ENCODE measurements around the gene FIP1L1. TPM values are rescaled to one million over a fixed set of nuclear protein-coding genes. Genes with fewer than 3 reads are reported as not detected.

The FIP1L1 gene
- total RNA-seq, 1 experiment from 2014 or later = 68.0 TPM

DNA sequence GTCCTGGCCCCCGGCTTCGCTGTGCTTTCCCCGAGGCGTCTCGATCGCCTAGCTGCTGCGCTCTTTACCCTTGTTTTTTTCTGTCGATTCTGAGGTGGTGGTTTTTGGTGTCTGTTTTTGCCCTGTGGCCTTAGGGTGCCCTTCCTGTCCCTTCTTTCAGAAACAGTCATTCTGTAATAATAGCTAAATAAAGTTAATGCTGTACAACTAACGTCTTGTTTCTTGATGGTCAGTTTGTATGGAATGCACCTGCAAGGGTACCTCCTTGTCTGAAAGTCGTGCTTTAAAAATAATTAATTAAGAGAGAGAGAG is 686 bp downstream of the FIP1L1 start:
- peak overlapping the region; percentile 95 to 99 for H3K4me3 Mint-ChIP-seq
- no peaks in the 10 kb centered on the region for H4K20me1 ChIP-seq (ENCODE audit: control insufficient read depth, insufficient read depth, insufficient read length)
- H3K27me3 ChIP-seq (ENCODE audit: insufficient read depth, low read length) = no peaks in the 10 kb centered on the region; the same call in 1 of the 2 replicates
- no peak overlapping the region for H4K5ac ChIP-seq (ENCODE audit: insufficient read length, low read depth, low read length)
- H3K4me1 ChIP-seq (ENCODE audit: insufficient read depth, low read length) = no peaks in the 10 kb centered on the region
- no peak overlapping the region for H2BK120ac ChIP-seq (ENCODE audit: low read depth, low read length, poor library complexity, severe bottlenecking)
- H4K91ac ChIP-seq (ENCODE audit: insufficient read length, low read depth, low read length) = no peak overlapping the region
- H3T11ph ChIP-seq (ENCODE audit: low read length) = no peak overlapping the region
- H2BK5ac ChIP-seq (ENCODE audit: insufficient read length, low read length) = no peak overlapping the region
- no peak overlapping the region for H3K27ac ChIP-seq (ENCODE audit: insufficient read length, low read depth, low read length)
- peaks cover 15 to 22% of the 10 kb centered on the region in 2 experiments for H3K4me1 Mint-ChIP-seq
- peaks cover 2% of the 10 kb centered on the region for H3K79me1 ChIP-seq (ENCODE audit: insufficient read depth, low read depth, low read length, poor library complexity, severe bottlenecking)
- TF ChIP-seq, protein P1, sequence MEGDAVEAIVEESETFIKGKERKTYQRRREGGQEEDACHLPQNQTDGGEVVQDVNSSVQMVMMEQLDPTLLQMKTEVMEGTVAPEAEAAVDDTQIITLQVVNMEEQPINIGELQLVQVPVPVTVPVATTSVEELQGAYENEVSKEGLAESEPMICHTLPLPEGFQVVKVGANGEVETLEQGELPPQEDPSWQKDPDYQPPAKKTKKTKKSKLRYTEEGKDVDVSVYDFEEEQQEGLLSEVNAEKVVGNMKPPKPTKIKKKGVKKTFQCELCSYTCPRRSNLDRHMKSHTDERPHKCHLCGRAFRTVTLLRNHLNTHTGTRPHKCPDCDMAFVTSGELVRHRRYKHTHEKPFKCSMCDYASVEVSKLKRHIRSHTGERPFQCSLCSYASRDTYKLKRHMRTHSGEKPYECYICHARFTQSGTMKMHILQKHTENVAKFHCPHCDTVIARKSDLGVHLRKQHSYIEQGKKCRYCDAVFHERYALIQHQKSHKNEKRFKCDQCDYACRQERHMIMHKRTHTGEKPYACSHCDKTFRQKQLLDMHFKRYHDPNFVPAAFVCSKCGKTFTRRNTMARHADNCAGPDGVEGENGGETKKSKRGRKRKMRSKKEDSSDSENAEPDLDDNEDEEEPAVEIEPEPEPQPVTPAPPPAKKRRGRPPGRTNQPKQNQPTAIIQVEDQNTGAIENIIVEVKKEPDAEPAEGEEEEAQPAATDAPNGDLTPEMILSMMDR (conservative IDR thresholded peaks at IDR 0.05) = no peak
- H2AFZ ChIP-seq (ENCODE audit: low read length) = no peak overlapping the region
- peaks cover 22% of the 10 kb centered on the region for H3K27me3 Mint-ChIP-seq (ENCODE audit: low read depth)
- H3K27ac Mint-ChIP-seq = peak overlapping the region; percentile 59 to 100 (median 85); a peak in 5 of 7 replicates
- no peak overlapping the region for H3K18ac ChIP-seq (ENCODE audit: insufficient read length, low read depth, low read length)
- no peak overlapping the region for H2BK15ac ChIP-seq (ENCODE audit: low read depth, low read length)
- H3K36me3 Mint-ChIP-seq (ENCODE audit: insufficient read depth in 1 of 3, low read depth in 3 of 3) = peaks cover 2 to 21% (median 16%) of the 10 kb centered on the region in 3 experiments; a peak in 5 of 7 replicates
- H3K23ac ChIP-seq (ENCODE audit: insufficient read length, low read depth, low read length) = no peak overlapping the region
- no peak overlapping the region for H2AK5ac ChIP-seq (ENCODE audit: insufficient read length, low read length)
- WGBS (ENCODE audit: extremely low coverage, insufficient read length, low lambda C conversion rate) = no CpG with 5 or more reads among the region's 10 CpGs
- H4K8ac ChIP-seq (replicated peaks; ENCODE audit: insufficient read length, low read depth, low read length) = no peak overlapping the region
- no peak overlapping the region for H3K4ac ChIP-seq (ENCODE audit: low read depth, low read length)
- H3K9me3 Mint-ChIP-seq = no peaks in the 10 kb centered on the region
- peaks cover 23% of the 10 kb centered on the region; the same call in 1 of the 2 replicates for H3K79me2 ChIP-seq (ENCODE audit: insufficient read depth, low read length)
- no peak overlapping the region for H2BK20ac ChIP-seq (ENCODE audit: low read depth, low read length, poor library complexity, severe bottlenecking)
- peak overlapping the region; percentile 80 for H3K9ac ChIP-seq (ENCODE audit: extremely low read depth, insufficient read length, low read length)
- no peak for DNase-seq
- H2BK12ac ChIP-seq (ENCODE audit: insufficient read length, low read depth, low read length) = no peak overlapping the region
- peaks cover 2% of the 10 kb centered on the region for H3K23me2 ChIP-seq (ENCODE audit: insufficient read length, low read depth, low read length, poor library complexity, severe bottlenecking)
- no peaks in the 10 kb centered on the region for H3K9me3 ChIP-seq (ENCODE audit: control insufficient read depth, low read depth, low read length)
- peak overlapping the region; percentile 86 for H3K4me2 ChIP-seq (ENCODE audit: insufficient read depth, insufficient read length, low read length)
- no peak overlapping the region for H3K56ac ChIP-seq (ENCODE audit: insufficient read length, low read depth, low read length)
- peak overlapping the region; percentile 89 for H3K14ac ChIP-seq (ENCODE audit: insufficient read depth, low read length)

Measured in H9 (cell line).